T-cell (primary cell): ENCODE measurements around the gene NCF2. TPM values are rescaled to one million over a fixed set of nuclear protein-coding genes. Genes with fewer than 3 reads are reported as not detected.

Source experiments
- ATAC-seq, 4 experiments: fragments of 200-7000 bp in 3 of 4; fragments of 150-1000 bp in 1 of 4; cut with Tn5 transposase; replicated peaks in 1 of 4; 1 replicate in 3 of 4; 2 replicates in 1 of 4; pipeline ENCODE4 v1.10.0; 2021; ENCODE audit warnings: moderate library complexity in 3 of 4, mild to moderate bottlenecking in 2 of 4, moderate number of reproducible peaks in 1 of 4
- CTCF ChIA-PET, 2 donors: fragments of 300-600 bp; sonication (Branson Sonifier 250); formaldehyde crosslinking; loops; one replicate each; lab custom pipeline; 2022; ENCODE audit warnings: antibody characterized with exemption in 2 of 2; lab: Charles Lee
- POLR2A ChIA-PET, 2 donors: fragments of 300-600 bp; sonication (Branson Sonifier 250); formaldehyde crosslinking; loops; one replicate each; lab custom pipeline; 2022; ENCODE audit warnings: antibody characterized with exemption in 2 of 2; lab: Charles Lee
- DNase-seq, 35 experiments: peaks; one replicate each; pipeline versions ENCODE4 v3.0.0 to v3.0.0-alpha.2; 2013 to 2023
- H3K27ac ChIP-seq: one replicate; pipeline ENCODE4 v1.5.1; 2013; ENCODE audit warnings: low read length
- H3K27me3 ChIP-seq, 2 experiments: replicated peaks in 1 of 2; 1 replicate in 1 of 2; 2 replicates in 1 of 2; pipeline versions ENCODE4 v1.6.1 to v1.7.0; 2013; ENCODE audit warnings: low read length in 1 of 2, mixed read lengths in 1 of 2; ENCODE audit not compliant: control insufficient read depth in 2 of 2, insufficient read depth in 2 of 2; ENCODE audit errors: extremely low read depth in 1 of 2
- H3K36me3 ChIP-seq, 2 donors: 1 replicate in 1 of 2; 2 replicates in 1 of 2; pipeline versions ENCODE4 v1.6.1 to v1.7.0; 2013; ENCODE audit warnings: low read length in 1 of 2; ENCODE audit not compliant: control insufficient read depth in 2 of 2, insufficient read depth in 1 of 2; ENCODE audit errors: extremely low read depth in 1 of 2
- H3K4me1 ChIP-seq, 2 experiments: 1 replicate in 1 of 2; 2 replicates in 1 of 2; pipeline versions ENCODE4 v1.6.1 to v1.7.0; 2013; ENCODE audit warnings: low read length in 2 of 2, mixed read lengths in 1 of 2; ENCODE audit not compliant: insufficient read depth in 2 of 2, control insufficient read depth in 1 of 2; ENCODE audit errors: extremely low read depth in 1 of 2
- H3K4me3 ChIP-seq, 2 donors: 1 replicate in 1 of 2; 2 replicates in 1 of 2; pipeline versions ENCODE4 v1.5.1 to v1.7.0; 2013; ENCODE audit warnings: mild to moderate bottlenecking in 2 of 2, low read length in 1 of 2, moderate library complexity in 1 of 2; ENCODE audit not compliant: control insufficient read depth in 1 of 2; ENCODE audit errors: extremely low read depth in 1 of 2
- H3K9me3 ChIP-seq: 2 replicates; pipeline ENCODE4 v1.7.0; 2013
- H3K27ac Mint-ChIP-seq, 2 donors: one replicate each; pipeline ENCODE4 v1.8.0; 2020 to 2021; ENCODE audit warnings: mild to moderate bottlenecking in 2 of 2, mixed read lengths in 2 of 2
- H3K27me3 Mint-ChIP-seq, 2 donors: one replicate each; pipeline ENCODE4 v1.8.0; 2021 to 2022; ENCODE audit warnings: mixed read lengths in 2 of 2
- H3K36me3 Mint-ChIP-seq: one replicate; pipeline ENCODE4 v1.8.0; 2021; ENCODE audit warnings: mixed read lengths
- H3K4me1 Mint-ChIP-seq, 3 donors: one replicate each; pipeline ENCODE4 v1.8.0; 2020 to 2022; ENCODE audit warnings: mixed read lengths in 3 of 3, mild to moderate bottlenecking in 1 of 3
- H3K4me3 Mint-ChIP-seq, 3 donors: one replicate each; pipeline ENCODE4 v1.8.0; 2020 to 2022; ENCODE audit warnings: mild to moderate bottlenecking in 3 of 3, mixed read lengths in 3 of 3, moderate library complexity in 3 of 3
- H3K9me3 Mint-ChIP-seq, 3 donors: one replicate each; pipeline ENCODE4 v1.8.0; 2020 to 2022; ENCODE audit warnings: mixed read lengths in 3 of 3
- WGBS: methylation state at CpG from one replicate; pipeline ENCODE4 v1.1.5; 2013; ENCODE audit warnings: missing lambda C conversion rate; ENCODE audit not compliant: insufficient coverage; 5-methylcytosine and 5-hydroxymethylcytosine counted together
- total RNA-seq, 35 experiments: library from RNA in 6 of 35; stranded (reverse) in 6 of 35; fragments of 120-200 nt in 1 of 35; gene quantifications; one replicate each; pipeline versions ENCODE4 v1.2.1 to v1.2.4 and lab custom pipeline; 2013 to 2026

The NCF2 gene
- total RNA-seq, 5 donors from 2014 or later (not counting 1 experiment from before 2014, with no cell fraction given): 2.9 to 8.7 (median 4.0) TPM

DNA sequence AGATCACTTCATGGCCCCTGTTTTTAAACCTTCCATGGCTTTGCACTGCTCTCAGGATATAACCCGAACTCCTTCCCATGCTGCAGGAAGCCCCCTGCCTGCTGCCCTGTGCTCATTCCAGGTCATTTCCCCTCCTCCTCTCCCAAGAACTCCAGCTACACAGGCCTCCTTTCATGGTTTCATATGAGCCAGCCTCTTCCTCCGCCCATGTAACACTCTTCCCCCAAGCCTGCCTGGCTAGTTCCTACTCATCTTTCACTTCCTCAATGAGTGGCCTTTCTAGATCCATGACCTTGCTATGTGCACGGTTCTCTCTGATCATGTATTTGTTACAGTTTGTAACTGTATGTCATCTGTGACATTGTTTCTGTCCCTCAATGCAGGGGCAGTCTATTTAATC, 3.1 kb upstream of the NCF2 start:
- Histone ChIP-seq H3K36me3 (no peaks in the 10 kb centered on the region), H3K4me1 (peaks cover 5 to 15% of the 10 kb centered on the region in 2 experiments), H3K9me3 (no peaks in the 10 kb centered on the region), H3K27ac (no peak overlapping the region), H3K4me3 (no peak overlapping the region), H3K27me3 (no peaks in the 10 kb centered on the region)
- DNase-seq: no peak
- Mint-ChIP-seq H3K4me3 (no peak overlapping the region), H3K27ac (peak overlapping the region in 1 of 2 donors; percentile 25), H3K27me3 (peaks cover 0 to 2% of the 10 kb centered on the region in 2 donors), H3K36me3 (no peaks in the 10 kb centered on the region), H3K9me3 (no peaks in the 10 kb centered on the region), H3K4me1 (peaks cover 20 to 41% (median 26%) of the 10 kb centered on the region in 3 donors)
- ChIA-PET CTCF (no interaction called here), POLR2A (no interaction called here)
- ATAC-seq: no peak
- WGBS: 100% methylated on average over 1 of the region's 3 CpGs

DNA sequence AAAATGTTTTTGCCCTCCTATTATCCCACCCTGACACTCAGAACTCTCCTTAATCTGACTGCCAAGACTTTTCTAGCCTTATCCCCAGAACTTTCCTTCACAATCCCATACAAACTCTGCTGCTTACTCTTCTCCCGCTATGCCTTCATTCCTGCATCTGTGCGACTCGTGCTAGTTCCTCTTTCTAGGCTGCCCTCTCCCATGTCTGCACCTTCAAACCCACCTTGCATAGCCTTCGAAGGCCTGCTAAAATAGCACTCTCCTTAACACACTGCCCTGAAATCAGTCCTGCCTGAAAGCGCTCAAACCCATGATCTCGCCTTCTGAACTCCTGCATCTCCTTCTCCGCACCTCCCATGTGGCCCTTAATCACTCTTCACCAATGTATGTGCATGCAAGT, 2.5 kb upstream of the NCF2 start:
- ChIA-PET CTCF (no interaction called here), POLR2A (no interaction called here)
- ATAC-seq: no peak
- no peak overlapping the region for H3K27ac ChIP-seq
- Mint-ChIP-seq H3K4me3 (no peak overlapping the region), H3K36me3 (no peaks in the 10 kb centered on the region), H3K27ac (no peak overlapping the region), H3K27me3 (peaks cover 0 to 2% of the 10 kb centered on the region in 2 donors), H3K4me1 (peaks cover 20 to 44% (median 32%) of the 10 kb centered on the region in 3 donors), H3K9me3 (no peaks in the 10 kb centered on the region)
- H3K9me3 ChIP-seq: no peaks in the 10 kb centered on the region
- H3K27me3 ChIP-seq: no peaks in the 10 kb centered on the region
- DNase-seq: no peak
- WGBS: 85% methylated on average over 7 of the region's 7 CpGs
- peaks cover 5 to 15% of the 10 kb centered on the region in 2 experiments for H3K4me1 ChIP-seq
- H3K36me3 ChIP-seq: no peaks in the 10 kb centered on the region
- no peak overlapping the region for H3K4me3 ChIP-seq

DNA sequence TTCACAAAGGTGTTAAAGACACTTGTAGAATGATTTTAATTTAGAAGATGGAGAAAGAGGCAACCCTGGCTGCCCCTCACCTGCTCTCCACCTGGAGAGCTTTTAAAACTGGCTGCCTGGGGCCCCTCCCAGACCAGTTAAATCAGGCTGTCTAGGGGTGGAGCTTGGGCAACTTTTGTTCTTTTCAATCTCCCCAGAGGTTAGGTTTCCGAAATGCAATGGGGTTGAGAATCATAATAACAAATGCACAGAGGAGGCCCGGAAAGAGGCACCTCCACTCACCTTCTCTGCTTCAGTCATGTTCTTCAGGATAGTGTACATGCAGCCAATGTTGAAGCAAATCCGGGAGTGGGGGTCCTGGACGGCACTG, 400 bp downstream of the NCF2 start:
- Mint-ChIP-seq H3K9me3 (no peaks in the 10 kb centered on the region), H3K4me3 (peak overlapping the region; percentile 21 to 49 (median 25)), H3K27ac (peak overlapping the region; percentile 68 to 78), H3K27me3 (peaks cover 0 to 2% of the 10 kb centered on the region in 2 donors), H3K4me1 (peaks cover 20 to 46% (median 32%) of the 10 kb centered on the region in 3 donors), H3K36me3 (no peaks in the 10 kb centered on the region)
- H3K27ac ChIP-seq: peak overlapping the region; percentile 28
- ChIA-PET POLR2A (no interaction called here), CTCF (no interaction called here)
- H3K36me3 ChIP-seq: no peaks in the 10 kb centered on the region
- no peak overlapping the region for H3K4me3 ChIP-seq
- WGBS: 92% methylated on average over 3 of the region's 4 CpGs
- DNase-seq (no peak), ATAC-seq (peak in 2 of 4 experiments; percentile 21 to 24)
- peaks cover 5 to 15% of the 10 kb centered on the region in 2 experiments for H3K4me1 ChIP-seq
- no peaks in the 10 kb centered on the region for H3K27me3 ChIP-seq
- H3K9me3 ChIP-seq: no peaks in the 10 kb centered on the region

DNA sequence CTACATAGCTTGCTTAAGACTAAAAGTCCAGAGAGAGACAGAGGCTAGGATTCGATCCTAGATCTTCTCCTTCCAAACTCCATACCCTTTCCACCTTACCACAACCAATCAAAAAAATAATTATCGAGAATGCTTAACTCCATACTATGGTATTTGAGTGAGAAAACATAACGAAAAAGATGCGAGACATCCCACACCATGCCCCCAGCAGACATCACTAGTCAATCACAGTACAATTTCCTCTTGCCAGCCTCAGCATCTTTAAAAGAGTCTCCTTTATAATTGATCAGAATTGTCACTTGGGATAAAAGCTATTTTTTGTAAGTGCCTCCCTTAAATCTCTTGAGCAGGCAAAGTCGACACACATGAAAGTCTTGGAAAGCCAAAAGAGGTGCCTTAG, 875 bp downstream of the NCF2 start:
- 83% methylated on average over 1 of the region's 5 CpGs for WGBS
- no peak overlapping the region for H3K4me3 ChIP-seq
- peak overlapping the region in 2 of 3 donors; percentile 21 to 49 for H3K4me3 Mint-ChIP-seq
- DNase-seq (no peak), ATAC-seq (no peak)
- H3K27ac Mint-ChIP-seq: peak overlapping the region; percentile 50 to 78
- peaks cover 5 to 15% of the 10 kb centered on the region in 2 experiments for H3K4me1 ChIP-seq
- H3K9me3 Mint-ChIP-seq: no peaks in the 10 kb centered on the region
- H3K27ac ChIP-seq: no peak overlapping the region
- ChIA-PET POLR2A (no interaction called here), CTCF (no interaction called here)
- H3K36me3 ChIP-seq: no peaks in the 10 kb centered on the region
- H3K4me1 Mint-ChIP-seq: peaks cover 20 to 47% (median 32%) of the 10 kb centered on the region in 3 donors
- no peaks in the 10 kb centered on the region for H3K36me3 Mint-ChIP-seq
- H3K27me3 Mint-ChIP-seq: peaks cover 0 to 2% of the 10 kb centered on the region in 2 donors
- no peaks in the 10 kb centered on the region for H3K9me3 ChIP-seq
- H3K27me3 ChIP-seq: no peaks in the 10 kb centered on the region

DNA sequence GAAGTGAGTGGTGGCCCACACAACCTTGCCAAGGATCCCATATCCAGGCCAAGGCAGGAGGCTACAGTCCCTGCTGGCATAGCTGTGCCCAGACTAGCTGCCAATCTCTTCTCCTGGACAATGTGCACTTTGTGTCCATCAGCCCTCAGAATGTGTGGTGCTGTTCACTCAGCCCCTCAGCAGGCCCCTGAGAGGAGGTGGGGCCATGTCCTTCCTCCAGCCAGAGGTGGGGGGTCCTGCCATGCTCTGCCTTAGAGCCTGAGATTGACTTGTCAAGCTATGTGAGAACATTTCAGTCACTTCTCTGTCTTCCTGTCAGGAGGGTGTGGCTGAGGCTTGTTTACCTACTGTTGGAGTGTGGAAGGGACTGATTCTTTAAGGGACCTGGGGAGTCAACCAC, 1.4 kb downstream of the NCF2 start:
- no peak overlapping the region for H3K27ac ChIP-seq
- H3K4me1 ChIP-seq: peaks cover 5 to 15% of the 10 kb centered on the region in 2 experiments
- POLR2A ChIA-PET: no interaction called here
- Mint-ChIP-seq H3K9me3 (no peaks in the 10 kb centered on the region), H3K27ac (peak overlapping the region; percentile 50 to 78), H3K4me3 (peak overlapping the region in 2 of 3 donors; percentile 21 to 49), H3K36me3 (no peaks in the 10 kb centered on the region), H3K4me1 (peaks cover 20 to 47% (median 32%) of the 10 kb centered on the region in 3 donors), H3K27me3 (peaks cover 0 to 2% of the 10 kb centered on the region in 2 donors)
- H3K9me3 ChIP-seq: no peaks in the 10 kb centered on the region
- no peaks in the 10 kb centered on the region for H3K27me3 ChIP-seq
- no peak overlapping the region for H3K4me3 ChIP-seq
- CTCF ChIA-PET: no interaction called here
- ATAC-seq: peak in 3 of 4 experiments; percentile 33 to 57 (median 35)
- no peaks in the 10 kb centered on the region for H3K36me3 ChIP-seq
- no peak for DNase-seq

DNA sequence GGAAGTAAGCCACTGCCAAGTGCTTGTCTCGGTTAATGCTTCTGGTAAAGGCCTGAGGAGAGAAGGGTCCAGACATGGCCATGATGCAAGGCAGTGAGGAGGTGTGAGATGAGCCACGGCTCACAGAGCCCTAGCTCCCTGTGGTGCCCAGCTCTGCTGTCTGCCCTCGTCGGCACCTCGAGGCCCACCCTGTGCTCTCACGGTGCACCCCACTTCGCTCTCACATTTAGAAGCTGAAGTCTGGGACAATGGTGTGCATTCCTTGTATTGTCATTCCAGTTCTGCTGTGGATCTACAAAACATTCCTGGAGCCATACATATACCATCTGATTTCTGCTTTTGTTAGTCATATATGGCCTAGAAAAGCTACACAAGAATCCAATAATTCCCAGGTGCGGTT, 3.3 kb downstream of the NCF2 start:
- CTCF ChIA-PET: interaction anchor here in 1 of 2 donors (0.6 to 0.7 kb wide), 2 partner anchors 210 to 596 kb away, joined by 3 read pairs; no protein-coding TSS in a partner anchor
- H3K27me3 ChIP-seq: peaks cover 0 to 2% of the 10 kb centered on the region in 2 experiments
- WGBS: 94% methylated on average over 8 of the region's 8 CpGs
- no peak for DNase-seq
- POLR2A ChIA-PET: no interaction called here
- no peak overlapping the region for H3K27ac Mint-ChIP-seq
- no peaks in the 10 kb centered on the region for H3K27me3 Mint-ChIP-seq
- no peak for ATAC-seq
- no peaks in the 10 kb centered on the region for H3K9me3 Mint-ChIP-seq
- no peaks in the 10 kb centered on the region for H3K36me3 Mint-ChIP-seq
- no peak overlapping the region for H3K4me3 ChIP-seq
- H3K4me3 Mint-ChIP-seq: no peak overlapping the region
- no peaks in the 10 kb centered on the region for H3K36me3 ChIP-seq
- no peaks in the 10 kb centered on the region for H3K9me3 ChIP-seq
- H3K27ac ChIP-seq: no peak overlapping the region
- H3K4me1 Mint-ChIP-seq: peaks cover 20 to 34% (median 32%) of the 10 kb centered on the region in 3 donors
- H3K4me1 ChIP-seq: peaks cover 5 to 15% of the 10 kb centered on the region in 2 experiments
